A673 (cell line): ENCODE data around the gene MTERF2. TPM values are rescaled to one million over a fixed set of nuclear protein-coding genes. Genes with fewer than 3 reads are reported as not detected.

Experiments
- BruUV-seq: library from RNA; stranded (reverse); fragments of 400-500 nt; replicated peaks from 2 replicates; lab custom pipeline; 2021; lab: Mats Ljungman, UMichigan
- CTCF ChIA-PET: fragments of 300-600 bp; sonication (Branson Sonifier 250); formaldehyde crosslinking; loops from one replicate; lab custom pipeline; 2022; ENCODE audit warnings: antibody characterized with exemption; lab: Charles Lee
- POLR2A ChIA-PET: fragments of 300-600 bp; sonication (Branson Sonifier 250); formaldehyde crosslinking; loops from one replicate; lab custom pipeline; 2022; ENCODE audit warnings: antibody characterized with exemption; ENCODE audit not compliant: low non-redundant PET; lab: Charles Lee
- DNase-seq: peaks from one replicate; pipeline ENCODE4 v3.0.0-alpha.2; 2015; ENCODE audit warnings: low spot score
- H3K27ac ChIP-seq: fragments of 200-600 bp; sonication (generic); 2 replicates; pipeline ENCODE4 v1.5.1; 2016; ENCODE audit warnings: mixed run types, low read depth, mild to moderate bottlenecking, mixed read lengths, antibody characterized with exemption, low read length; ENCODE audit not compliant: poor library complexity, severe bottlenecking
- H3K27me3 ChIP-seq: fragments of 200-600 bp; sonication (generic); replicated peaks from 2 replicates; pipeline ENCODE4 v1.6.1; 2017; ENCODE audit warnings: mixed run types, low read depth, mild to moderate bottlenecking, mixed read lengths, antibody characterized with exemption, low read length; ENCODE audit not compliant: insufficient read depth, poor library complexity
- H3K36me3 ChIP-seq: fragments of 200-600 bp; sonication (generic); 2 replicates; pipeline ENCODE4 v1.6.1; 2016; ENCODE audit warnings: mixed run types, mild to moderate bottlenecking, mixed read lengths, antibody characterized with exemption, low read length; ENCODE audit not compliant: insufficient read depth, poor library complexity, severe bottlenecking
- H3K4me1 ChIP-seq: fragments of 200-600 bp; sonication (generic); 2 replicates; pipeline ENCODE4 v1.6.1; 2017; ENCODE audit warnings: mixed run types, mild to moderate bottlenecking, mixed read lengths, antibody characterized with exemption, low read length; ENCODE audit not compliant: insufficient read depth, poor library complexity, severe bottlenecking
- H3K4me3 ChIP-seq: fragments of 200-600 bp; sonication (generic); 2 replicates; pipeline ENCODE4 v1.5.1; 2016; ENCODE audit warnings: low read depth, mixed run types, mild to moderate bottlenecking, mixed read lengths, low read length; ENCODE audit not compliant: poor library complexity, severe bottlenecking
- H3K9me3 ChIP-seq: fragments of 200-600 bp; sonication (generic); 2 replicates; pipeline ENCODE4 v1.6.1; 2016; ENCODE audit warnings: mixed run types, low read depth, mild to moderate bottlenecking, mixed read lengths, antibody characterized with exemption, low read length; ENCODE audit not compliant: poor library complexity, severe bottlenecking
- CTCF ChIP-seq: fragments of 300-800, 200-600 bp; sonication (generic); conservative IDR thresholded peaks from 2 replicates; pipeline ENCODE4 v1.5.1; 2017; ENCODE audit warnings: low read depth, mild to moderate bottlenecking, antibody characterized with exemption, low read length, moderate library complexity, mixed read lengths
- EZH2 ChIP-seq: fragments of 200-600 bp; sonication (generic); IDR thresholded peaks from 2 replicates; pipeline ENCODE4 v1.6.1; 2017; ENCODE audit warnings: borderline replicate concordance, low read depth, mild to moderate bottlenecking, mixed read lengths, antibody characterized with exemption, low read length; ENCODE audit not compliant: poor library complexity, severe bottlenecking
- intact Hi-C: fragments of 100-400 bp; cut with micrococcal nuclease; formaldehyde crosslinking; loops from one replicate; pipeline ENCODE4 v1.10.0; 2022; ENCODE audit not compliant: unreplicated experiment
- total RNA-seq: library from RNA; stranded (reverse); gene quantifications from 2 replicates; pipeline ENCODE4 v1.2.3, GENCODE V29; 2021

Gene MTERF2
- total RNA-seq, 1 experiment from 2014 or later = 12.6 TPM

GRCh38 chr12:106953352-106954250, 33.3 kb downstream of the MTERF2 start:
- Histone ChIP-seq H3K4me1 (peaks cover 3% of the 10 kb centered on the region), H3K27me3 (no peaks in the 10 kb centered on the region), H3K36me3 (no peaks in the 10 kb centered on the region), H3K9me3 (no peaks in the 10 kb centered on the region), H3K4me3 (no peak overlapping the region), H3K27ac (no peak overlapping the region)
- POLR2A ChIA-PET = no interaction called here
- CTCF ChIA-PET = no interaction called here
- peak; percentile 47 for DNase-seq
- BruUV-seq = no TSS peak
- intact Hi-C loops = no loop called here
- TF ChIP-seq EZH2 = no peak
- TF ChIP-seq CTCF = no peak

DNA sequence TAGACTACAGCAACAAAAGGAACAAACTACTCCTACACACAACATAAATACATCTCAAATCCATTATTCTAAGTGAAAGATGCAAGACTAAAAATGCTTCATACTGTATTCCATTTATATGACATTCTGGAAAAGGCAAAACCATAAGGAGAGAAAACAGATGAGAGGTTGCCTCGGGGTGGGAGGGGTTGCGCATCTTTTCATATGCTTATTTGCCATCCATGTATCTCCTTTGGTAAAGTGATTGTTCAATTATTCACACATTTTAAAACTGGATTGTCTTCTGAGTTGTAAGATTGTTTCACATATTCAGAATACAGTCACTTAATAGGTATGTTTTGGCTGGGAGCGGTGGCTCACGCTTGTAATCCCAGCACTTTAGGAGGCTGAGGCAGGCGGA, 36.4 kb downstream of the MTERF2 start:
- Histone ChIP-seq H3K4me1 (no peaks in the 10 kb centered on the region), H3K9me3 (peaks cover under 1% of the 10 kb centered on the region), H3K4me3 (no peak overlapping the region), H3K27me3 (no peaks in the 10 kb centered on the region), H3K27ac (no peak overlapping the region), H3K36me3 (no peaks in the 10 kb centered on the region)
- BruUV-seq = no TSS peak
- ChIA-PET POLR2A (no interaction called here), CTCF (no interaction called here)
- TF ChIP-seq EZH2 (no peak), CTCF (no peak)
- DNase-seq = no peak
- intact Hi-C loops = no loop called here

- no peak for DNase-seq
- no peaks in the 10 kb centered on the region for H3K27me3 ChIP-seq
- H3K4me1 ChIP-seq = no peaks in the 10 kb centered on the region
- H3K36me3 ChIP-seq = no peaks in the 10 kb centered on the region
- CTCF ChIA-PET = no interaction called here
- intact Hi-C loops = no loop called here
- no TSS peak for BruUV-seq
- H3K9me3 ChIP-seq = peaks cover 12% of the 10 kb centered on the region
- no peak overlapping the region for H3K4me3 ChIP-seq
- TF ChIP-seq CTCF = no peak
- no peak for TF ChIP-seq EZH2
- POLR2A ChIA-PET = no interaction called here
- no peak overlapping the region for H3K27ac ChIP-seq
These were observed 39.5 kb downstream of the MTERF2 start for GRCh38 chr12:106947461-106947860.
